ENCODE data around the gene ABCD3.

ABCD3 gene

GRCh38 chr1:94481473-94481933 lies 63.3 kb downstream of the ABCD3 start:
- TF ChIP-seq CTCF (IDR thresholded peaks at IDR 0.05) = peak; percentile 89

GRCh38 chr1:94486990-94487389 lies 68.8 kb downstream of the ABCD3 start:
- TF ChIP-seq CTCF (IDR thresholded peaks at IDR 0.05) = no peak

GRCh38 chr1:94490556-94490955 lies 72.4 kb downstream of the ABCD3 start:
- no peak for TF ChIP-seq CTCF (IDR thresholded peaks at IDR 0.05)

GRCh38 chr1:94496076-94496755 lies 78.0 kb downstream of the ABCD3 start:
- TF ChIP-seq CTCF (IDR thresholded peaks at IDR 0.05) = no peak

GRCh38 chr1:94501426-94501825 lies 83.2 kb downstream of the ABCD3 start:
- TF ChIP-seq CTCF (IDR thresholded peaks at IDR 0.05) = no peak

GRCh38 chr1:94501935-94502334 lies 83.7 kb downstream of the ABCD3 start:
- TF ChIP-seq CTCF (IDR thresholded peaks at IDR 0.05) = no peak

GRCh38 chr1:94503153-94503552 lies 85.0 kb downstream of the ABCD3 start:
- no peak for TF ChIP-seq CTCF (IDR thresholded peaks at IDR 0.05)

GRCh38 chr1:94504601-94505000 lies 86.4 kb downstream of the ABCD3 start:
- TF ChIP-seq CTCF (IDR thresholded peaks at IDR 0.05) = no peak

Measured in LNCAP (cell line).